Measurements from ENCODE around the gene BMP10. TPM values are rescaled to one million over a fixed set of nuclear protein-coding genes. Genes with fewer than 3 reads are reported as not detected.

Gene BMP10
- total and polyA plus RNA-seq, 2 of the 8 experiments (the other 6 are each of a cell fraction or from before 2014, with no cell fraction given) = not detected

- no peak overlapping the region for H2AK5ac ChIP-seq (ENCODE audit: low read depth, low read length)
- H3K4me1 ChIP-seq (replicated peaks in 1 of 4; ENCODE audit: control insufficient read depth in 3 of 4, insufficient read depth in 4 of 4, low read length in 3 of 4) = no peaks in the 10 kb centered on the region
- H3K4ac ChIP-seq (replicated peaks; ENCODE audit: insufficient read length, low read depth, low read length) = no peak overlapping the region
- H2BK20ac ChIP-seq (ENCODE audit: low read length) = no peak overlapping the region
- H3K79me2 ChIP-seq (ENCODE audit: control insufficient read depth in 1 of 2, insufficient read depth in 2 of 2, low read length in 2 of 2) = no peaks in the 10 kb centered on the region
- H2BK120ac ChIP-seq (replicated peaks; ENCODE audit: low read depth, low read length) = no peak overlapping the region
- H2BK15ac ChIP-seq (ENCODE audit: low read length) = no peak overlapping the region
- H2BK5ac ChIP-seq (ENCODE audit: low read depth, low read length) = no peak overlapping the region
- ChIA-PET CTCF (ENCODE audit: partially characterized antibody) (interaction anchor here (0.8 to 6.6 kb wide), 17 partner anchors 14 to 373 kb away, joined by 3 to 113 read pairs (median 4); no protein-coding TSS in a partner anchor), POLR2A (ENCODE audit: partially characterized antibody) (no interaction called here)
- H3K14ac ChIP-seq (ENCODE audit: insufficient read length) = no peak overlapping the region
- no peak overlapping the region for H4K91ac ChIP-seq (replicated peaks; ENCODE audit: insufficient read length, low read length)
- FAIRE-seq (no peak), DNase-seq (ENCODE audit: low read depth in 1 of 2, low spot score in 2 of 2) (no peak)
- H3K4me2 ChIP-seq (ENCODE audit: insufficient read depth in 1 of 2, low read depth in 2 of 2, low read length in 2 of 2) = no peak overlapping the region
- no peak overlapping the region for H3K18ac ChIP-seq (ENCODE audit: extremely low read depth, low read length)
- H3K9ac ChIP-seq (replicated peaks in 1 of 4; ENCODE audit: extremely low read depth in 1 of 4, low read depth in 3 of 4, low read length in 3 of 4) = no peak overlapping the region
- no peak overlapping the region for H2AFZ ChIP-seq (ENCODE audit: low read length)
- no peak overlapping the region for H4K5ac ChIP-seq (ENCODE audit: insufficient read length, low read depth, low read length)
- H3K23ac ChIP-seq (ENCODE audit: insufficient read length) = no peak overlapping the region
- H2BK12ac ChIP-seq (ENCODE audit: low read depth, low read length) = no peak overlapping the region
- no peaks in the 10 kb centered on the region for H4K20me1 ChIP-seq (replicated peaks in 1 of 2; ENCODE audit: control insufficient read depth in 1 of 2, insufficient read depth in 2 of 2, low read length in 2 of 2)
- no peak overlapping the region for H4K8ac ChIP-seq (ENCODE audit: extremely low read depth, insufficient read depth, low read length)
- H3K4me3 ChIP-seq (ENCODE audit: extremely low read depth in 1 of 4, insufficient read depth in 2 of 4, low read depth in 3 of 4, low read length in 4 of 4) = no peak overlapping the region
- H3K27me3 ChIP-seq (replicated peaks in 1 of 4; ENCODE audit: control insufficient read depth in 3 of 4, extremely low read depth in 1 of 4, insufficient read depth in 3 of 4, low read length in 3 of 4) = no peaks in the 10 kb centered on the region
- H3K79me1 ChIP-seq (ENCODE audit: low read depth, low read length) = no peaks in the 10 kb centered on the region
- H3K9me3 ChIP-seq (ENCODE audit: insufficient read depth in 2 of 2, low read depth in 1 of 2, low read length in 1 of 2) = peaks cover 6 to 13% of the 10 kb centered on the region in 2 experiments; a peak in 2 of 4 replicates
- TF ChIP-seq BACH1 (IDR thresholded peaks at IDR 0.05; ENCODE audit: low read length) (no peak), RBBP5 (IDR thresholded peaks at IDR 0.05; ENCODE audit: borderline replicate concordance, low read depth, low read length) (no peak), TAF1 (IDR thresholded peaks at IDR 0.05; ENCODE audit: low read depth, low read length) (no peak), SP2 (IDR thresholded peaks at IDR 0.05; ENCODE audit: low read length) (no peak), TEAD4 (IDR thresholded peaks at IDR 0.05; ENCODE audit: low read depth, low read length) (no peak)
- no peaks in the 10 kb centered on the region for H3K23me2 ChIP-seq (ENCODE audit: low read depth, low read length)
- H3K27ac ChIP-seq (ENCODE audit: low read depth, low read length) = no peak overlapping the region
- 100% methylated on average over 1 of the region's 1 CpG; no CpG with 5 or more reads in 1 of the 2 experiments for WGBS, 2 experiments (ENCODE audit: extremely low coverage in 1 of 2, insufficient coverage in 1 of 2, insufficient read length in 1 of 2, insufficient replicate concordance in 2 of 2, low coverage in 1 of 2, low lambda C conversion rate in 2 of 2, missing lambda C conversion rate in 1 of 2)
- H3K56ac ChIP-seq (replicated peaks; ENCODE audit: insufficient read length, low read depth, low read length) = no peak overlapping the region
- no peaks in the 10 kb centered on the region for H3K36me3 ChIP-seq (ENCODE audit: control insufficient read depth in 2 of 4, insufficient read depth in 4 of 4, low read length in 3 of 4)
Observed at GRCh38 chr2:68835621-68836020, 35.6 kb downstream of the BMP10 start.
